Measurements from ENCODE around the gene ASF1A. TPM values are rescaled to one million over a fixed set of nuclear protein-coding genes. Genes with fewer than 3 reads are reported as not detected.

Gene ASF1A
- total RNA-seq, 2 experiments from 2014 or later = 30.3 to 31.4 TPM

DNA sequence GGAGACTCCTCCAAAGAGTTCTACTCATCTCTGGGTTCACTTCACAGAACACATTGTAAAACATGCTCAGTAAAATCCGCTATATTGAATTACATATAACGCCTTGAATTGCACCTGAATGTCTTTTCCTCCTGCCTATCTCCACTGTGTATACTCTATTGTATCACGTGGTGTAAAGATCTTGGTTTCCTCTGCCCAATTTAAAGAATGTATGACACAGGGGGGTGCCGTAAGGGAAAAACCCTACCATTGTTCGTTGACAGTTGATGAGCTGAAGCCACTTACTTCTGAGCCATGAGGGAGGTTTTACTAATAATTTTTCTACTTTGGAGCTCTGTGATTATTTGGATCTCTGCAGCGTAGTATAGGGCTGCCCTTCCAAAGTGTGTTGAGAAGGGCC is 6.0 kb downstream of the ASF1A start:
- Mint-ChIP-seq H3K27me3 (ENCODE audit: low read depth) (no peaks in the 10 kb centered on the region), H3K27ac (peak overlapping the region; percentile 29), H3K4me1 (ENCODE audit: low read depth) (peaks cover 74% of the 10 kb centered on the region), H3K4me3 (no peak overlapping the region), H3K36me3 (ENCODE audit: low read depth) (peaks cover 30% of the 10 kb centered on the region), H3K9me3 (no peaks in the 10 kb centered on the region)
- DNase-seq = peak; percentile 51
- intact Hi-C loops (cut with micrococcal nuclease) = no loop called here
- CTCF ChIA-PET = interaction anchor here (0.5 to 1.6 kb wide), 2 partner anchors 55 to 210 kb away, joined by 3 to 7 read pairs; no protein-coding TSS in a partner anchor

DNA sequence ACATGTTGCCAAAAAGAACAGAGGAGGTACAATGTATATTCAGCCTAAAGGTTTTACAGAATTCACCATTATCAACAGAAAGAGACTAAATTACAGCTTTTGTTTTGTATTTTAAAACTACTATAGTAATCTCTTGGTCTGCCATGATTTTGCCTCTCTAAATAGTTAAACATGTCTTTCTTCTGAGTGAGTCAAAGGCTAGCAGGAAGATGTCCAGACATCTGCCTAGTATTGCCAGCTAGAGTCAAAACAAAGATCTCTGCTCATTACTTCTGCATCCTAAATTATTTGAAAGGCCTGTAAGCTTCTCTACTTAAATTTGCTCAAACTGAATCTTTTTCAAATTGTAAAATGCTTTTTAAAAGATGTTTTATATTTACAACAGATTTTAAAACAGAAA is 8.8 kb downstream of the ASF1A start:
- intact Hi-C loops (cut with micrococcal nuclease) = no loop called here
- DNase-seq = no peak
- Mint-ChIP-seq H3K4me1 (ENCODE audit: low read depth) (peaks cover 83% of the 10 kb centered on the region), H3K4me3 (no peak overlapping the region), H3K36me3 (ENCODE audit: low read depth) (peaks cover 44% of the 10 kb centered on the region), H3K27me3 (ENCODE audit: low read depth) (no peaks in the 10 kb centered on the region), H3K27ac (peak overlapping the region; percentile 38), H3K9me3 (no peaks in the 10 kb centered on the region)
- CTCF ChIA-PET = interaction anchor here (1.1 kb wide), 1 partner anchor 297 kb away, joined by 3 read pairs; no protein-coding TSS in a partner anchor

- Mint-ChIP-seq H3K27ac (peak overlapping the region; percentile 38), H3K9me3 (no peaks in the 10 kb centered on the region), H3K4me3 (no peak overlapping the region), H3K4me1 (ENCODE audit: low read depth) (peaks cover 79% of the 10 kb centered on the region), H3K36me3 (ENCODE audit: low read depth) (peaks cover 45% of the 10 kb centered on the region), H3K27me3 (ENCODE audit: low read depth) (no peaks in the 10 kb centered on the region)
- intact Hi-C loops (cut with micrococcal nuclease) = no loop called here
- no peak for DNase-seq
- CTCF ChIA-PET = interaction anchor here (1.1 kb wide), 1 partner anchor 297 kb away, joined by 3 read pairs; no protein-coding TSS in a partner anchor
Measured at GRCh38 chr6:118903138-118903537, 9.2 kb downstream of the ASF1A start.

DNA sequence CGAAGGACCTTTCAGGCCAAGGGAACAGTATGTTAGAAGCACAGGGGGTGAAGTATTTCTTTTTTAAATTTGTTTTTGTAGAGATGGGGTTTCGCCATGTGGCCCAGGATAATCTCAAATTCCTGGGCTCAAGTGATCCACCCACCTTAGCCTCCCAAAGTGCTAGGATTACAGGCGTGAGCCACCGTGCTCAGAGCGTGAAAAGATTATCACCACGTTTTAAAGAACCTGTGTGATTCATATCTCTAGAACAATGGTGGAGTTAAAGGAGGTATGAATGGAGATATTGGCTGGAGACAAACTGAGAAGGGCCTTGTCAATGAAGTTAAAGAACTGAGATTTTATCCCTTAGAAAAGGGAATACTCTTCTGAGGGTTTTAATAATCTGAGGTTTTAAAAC is 9.7 kb downstream of the ASF1A start:
- Mint-ChIP-seq H3K27ac (no peak overlapping the region), H3K27me3 (ENCODE audit: low read depth) (no peaks in the 10 kb centered on the region), H3K4me3 (no peak overlapping the region), H3K36me3 (ENCODE audit: low read depth) (peaks cover 45% of the 10 kb centered on the region), H3K4me1 (ENCODE audit: low read depth) (peaks cover 77% of the 10 kb centered on the region), H3K9me3 (no peaks in the 10 kb centered on the region)
- no peak for DNase-seq
- intact Hi-C loops (cut with micrococcal nuclease) = no loop called here
- CTCF ChIA-PET = interaction anchor here (0.8 to 1.6 kb wide), 2 partner anchors 8 to 359 kb away, joined by 3 to 4 read pairs; no protein-coding TSS in a partner anchor

DNA sequence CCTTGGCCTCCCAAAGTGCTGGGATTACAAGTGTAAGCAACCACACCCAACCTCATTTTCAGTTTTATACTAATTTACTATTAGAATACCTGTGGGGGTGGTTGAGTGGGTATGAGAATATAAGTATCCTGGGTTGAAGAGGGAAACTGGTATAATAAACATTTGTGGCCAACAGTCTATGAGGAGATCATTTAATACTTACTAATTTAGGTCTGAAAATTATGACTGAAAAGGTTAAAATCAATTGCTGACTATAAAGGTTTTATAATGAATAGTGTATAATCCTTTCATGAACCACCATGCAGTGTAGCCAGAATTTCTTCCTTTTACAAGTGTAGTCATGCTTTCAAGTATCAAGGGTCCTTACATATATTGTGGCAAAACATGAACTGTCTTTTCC is 11.1 kb downstream of the ASF1A start:
- no peak overlapping the region for H3K4me3 Mint-ChIP-seq
- H3K4me1 Mint-ChIP-seq (ENCODE audit: low read depth) = peaks cover 64% of the 10 kb centered on the region
- H3K27ac Mint-ChIP-seq = no peak overlapping the region
- DNase-seq = no peak
- CTCF ChIA-PET = interaction anchor here (1.1 to 1.6 kb wide), 2 partner anchors 9 to 169 kb away, joined by 4 read pairs; no protein-coding TSS in a partner anchor
- no peaks in the 10 kb centered on the region for H3K9me3 Mint-ChIP-seq
- peaks cover 42% of the 10 kb centered on the region for H3K36me3 Mint-ChIP-seq (ENCODE audit: low read depth)
- intact Hi-C loops (cut with micrococcal nuclease) = no loop called here
- H3K27me3 Mint-ChIP-seq (ENCODE audit: low read depth) = no peaks in the 10 kb centered on the region

DNA sequence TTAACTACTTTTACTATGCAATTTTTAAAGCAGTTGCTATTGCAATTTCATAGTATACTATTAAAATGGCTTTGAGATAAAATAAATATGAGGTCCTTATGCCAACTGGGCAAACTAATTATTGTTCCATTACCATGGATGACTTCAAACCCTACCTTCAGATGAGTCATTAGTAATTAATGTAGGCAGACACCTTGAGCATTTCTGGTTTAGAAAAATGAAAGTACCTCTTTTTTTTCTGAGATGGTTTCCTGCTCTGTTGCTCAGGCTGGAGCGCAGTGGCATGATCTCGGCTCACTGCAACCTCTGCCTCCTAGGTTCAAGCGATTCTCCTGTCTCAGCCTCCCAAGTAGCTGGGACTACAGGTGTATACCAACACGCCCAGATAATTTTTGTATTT is 11.9 kb downstream of the ASF1A start:
- Mint-ChIP-seq H3K27me3 (ENCODE audit: low read depth) (no peaks in the 10 kb centered on the region), H3K27ac (peak overlapping the region; percentile 79), H3K9me3 (no peaks in the 10 kb centered on the region), H3K4me1 (ENCODE audit: low read depth) (peaks cover 56% of the 10 kb centered on the region), H3K36me3 (ENCODE audit: low read depth) (peaks cover 43% of the 10 kb centered on the region), H3K4me3 (no peak overlapping the region)
- intact Hi-C loops (cut with micrococcal nuclease) = no loop called here
- no peak for DNase-seq
- CTCF ChIA-PET = no interaction called here

GRCh38 chr6:118908441-118908840 is 14.5 kb downstream of the ASF1A start:
- Mint-ChIP-seq H3K9me3 (no peaks in the 10 kb centered on the region), H3K4me3 (no peak overlapping the region), H3K27ac (no peak overlapping the region), H3K27me3 (ENCODE audit: low read depth) (no peaks in the 10 kb centered on the region), H3K36me3 (ENCODE audit: low read depth) (peaks cover 36% of the 10 kb centered on the region), H3K4me1 (ENCODE audit: low read depth) (peaks cover 32% of the 10 kb centered on the region)
- intact Hi-C loops (cut with micrococcal nuclease) = no loop called here
- no peak for DNase-seq
- CTCF ChIA-PET = interaction anchor here (1.0 kb wide), 1 partner anchor 15 kb away, joined by 3 read pairs; no protein-coding TSS in a partner anchor

DNA sequence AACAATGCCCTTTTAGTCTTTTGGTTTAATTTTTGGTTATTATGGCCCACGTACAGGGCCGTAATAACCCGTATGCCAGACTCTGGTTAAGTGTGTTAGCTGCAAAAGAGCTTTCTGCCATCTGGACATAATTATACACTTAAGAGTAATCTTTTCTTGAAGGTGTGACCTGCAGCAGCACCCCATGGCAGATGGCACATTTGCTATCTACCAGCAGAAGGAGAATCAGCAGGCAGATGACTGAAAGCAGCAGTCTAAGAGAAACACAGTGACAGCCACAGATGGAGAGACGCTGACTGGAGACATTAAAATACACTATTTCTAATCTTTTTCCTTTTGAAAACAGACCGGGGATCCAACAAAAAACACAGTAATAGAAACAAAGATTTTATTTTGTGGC is 18.7 kb downstream of the ASF1A start:
- Mint-ChIP-seq H3K27ac (no peak overlapping the region), H3K9me3 (no peaks in the 10 kb centered on the region), H3K4me3 (no peak overlapping the region), H3K27me3 (ENCODE audit: low read depth) (no peaks in the 10 kb centered on the region), H3K36me3 (ENCODE audit: low read depth) (peaks cover 27% of the 10 kb centered on the region), H3K4me1 (ENCODE audit: low read depth) (peaks cover 6% of the 10 kb centered on the region)
- CTCF ChIA-PET = interaction anchor here (1.4 kb wide), 1 partner anchor 16 kb away, joined by 3 read pairs; no protein-coding TSS in a partner anchor
- no peak for DNase-seq
- intact Hi-C loops (cut with micrococcal nuclease) = no loop called here

DNA sequence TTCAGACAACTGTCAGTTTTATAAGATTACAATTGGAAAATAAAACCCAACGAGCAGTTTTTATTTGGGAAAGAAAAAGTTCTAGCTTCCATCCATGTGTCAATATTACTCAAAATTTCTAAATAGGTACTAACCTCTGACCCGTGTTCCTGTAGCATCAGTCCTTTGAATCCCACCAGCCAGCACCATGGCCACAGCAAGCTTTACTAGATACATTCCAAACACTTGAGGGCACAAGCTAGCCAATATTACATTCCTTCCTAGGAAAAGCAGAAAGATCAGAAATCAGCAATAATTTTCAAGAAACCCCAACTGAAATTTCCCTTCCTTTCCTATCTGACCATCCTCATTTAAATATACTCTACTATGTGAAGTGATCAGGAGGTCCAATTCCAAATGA is 19.2 kb downstream of the ASF1A start:
- no peak for DNase-seq
- Mint-ChIP-seq H3K36me3 (ENCODE audit: low read depth) (peaks cover 26% of the 10 kb centered on the region), H3K27me3 (ENCODE audit: low read depth) (no peaks in the 10 kb centered on the region), H3K4me1 (ENCODE audit: low read depth) (peaks cover 6% of the 10 kb centered on the region), H3K4me3 (no peak overlapping the region), H3K9me3 (no peaks in the 10 kb centered on the region), H3K27ac (no peak overlapping the region)
- CTCF ChIA-PET = interaction anchor here (1.4 kb wide), 1 partner anchor 16 kb away, joined by 3 read pairs; no protein-coding TSS in a partner anchor
- intact Hi-C loops (cut with micrococcal nuclease) = no loop called here

DNA sequence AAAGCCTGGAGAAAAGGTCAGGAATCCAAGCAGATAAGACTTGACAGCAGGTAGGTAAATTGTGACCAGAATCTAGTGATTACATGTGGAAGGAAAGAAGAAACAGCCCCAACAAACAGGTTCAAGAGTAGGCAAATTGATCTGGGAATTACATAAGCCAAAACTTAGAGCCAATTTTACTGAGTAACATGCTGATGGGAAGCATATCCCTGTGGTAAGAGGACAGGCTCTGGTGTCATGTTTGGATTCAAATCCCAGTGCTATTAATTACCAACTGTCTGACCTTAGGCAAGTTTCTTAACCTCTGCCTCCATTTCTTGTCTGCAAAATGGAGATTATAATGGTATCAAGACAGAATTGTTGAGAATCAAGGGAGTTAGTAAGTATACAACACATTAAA is 20.6 kb downstream of the ASF1A start:
- intact Hi-C loops (cut with micrococcal nuclease) = no loop called here
- H3K27ac Mint-ChIP-seq = peak overlapping the region; percentile 25
- DNase-seq = no peak
- CTCF ChIA-PET = no interaction called here
- peaks cover 23% of the 10 kb centered on the region for H3K36me3 Mint-ChIP-seq (ENCODE audit: low read depth)
- H3K27me3 Mint-ChIP-seq (ENCODE audit: low read depth) = no peaks in the 10 kb centered on the region
- H3K4me3 Mint-ChIP-seq = no peak overlapping the region
- peaks cover 6% of the 10 kb centered on the region for H3K4me1 Mint-ChIP-seq (ENCODE audit: low read depth)
- H3K9me3 Mint-ChIP-seq = no peaks in the 10 kb centered on the region

DNA sequence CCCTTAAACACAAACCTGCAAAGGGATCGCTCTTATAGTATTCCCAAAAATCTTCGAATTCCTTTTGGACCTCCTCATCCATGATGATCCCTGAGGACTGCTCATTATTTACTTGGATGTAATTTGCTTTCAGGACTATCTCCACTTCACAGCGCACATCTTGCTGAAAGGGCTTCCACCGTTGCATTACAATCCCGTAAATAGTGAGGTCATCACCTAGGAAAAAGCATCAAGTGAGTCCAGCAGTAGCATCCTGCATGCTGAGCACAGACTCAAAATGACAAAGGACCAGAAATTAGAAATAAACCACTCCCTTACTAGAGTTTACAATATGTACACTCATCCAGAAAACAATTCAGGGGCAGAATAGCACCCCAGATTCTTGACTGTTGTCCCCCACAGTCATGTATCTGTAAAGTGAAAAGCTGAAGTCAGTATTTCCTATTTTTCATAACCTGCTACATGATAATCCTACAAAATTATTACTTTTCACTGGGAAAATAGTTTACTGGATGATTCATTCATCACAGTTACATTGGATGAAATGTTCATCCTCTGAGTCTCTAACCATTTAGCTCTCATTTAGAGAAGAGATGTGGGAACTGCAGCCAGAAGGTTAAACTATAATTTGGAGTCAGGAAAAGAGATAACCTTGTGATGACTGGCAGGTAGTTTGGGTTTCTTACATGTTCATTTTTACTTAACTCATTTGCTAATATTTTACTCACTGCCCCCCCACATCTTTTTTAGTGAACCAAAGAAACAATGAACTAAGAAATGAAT is 23.8 kb downstream of the ASF1A start:
- no peaks in the 10 kb centered on the region for H3K27me3 Mint-ChIP-seq (ENCODE audit: low read depth)
- CTCF ChIA-PET = interaction anchor here (0.6 kb wide), 1 partner anchor 36 kb away, joined by 3 read pairs; no protein-coding TSS in a partner anchor
- H3K36me3 Mint-ChIP-seq (ENCODE audit: low read depth) = peaks cover 37% of the 10 kb centered on the region
- intact Hi-C loops (cut with micrococcal nuclease) = no loop called here
- DNase-seq = no peak
- peaks cover 6% of the 10 kb centered on the region for H3K4me1 Mint-ChIP-seq (ENCODE audit: low read depth)
- no peak overlapping the region for H3K4me3 Mint-ChIP-seq
- H3K27ac Mint-ChIP-seq = no peak overlapping the region
- no peaks in the 10 kb centered on the region for H3K9me3 Mint-ChIP-seq

GRCh38 chr6:118918329-118918725 is 24.4 kb downstream of the ASF1A start:
- no peaks in the 10 kb centered on the region for H3K27me3 Mint-ChIP-seq (ENCODE audit: low read depth)
- intact Hi-C loops (cut with micrococcal nuclease) = no loop called here
- CTCF ChIA-PET = no interaction called here
- H3K27ac Mint-ChIP-seq = no peak overlapping the region
- no peak for DNase-seq
- no peaks in the 10 kb centered on the region for H3K9me3 Mint-ChIP-seq
- H3K4me1 Mint-ChIP-seq (ENCODE audit: low read depth) = peaks cover 6% of the 10 kb centered on the region
- peaks cover 36% of the 10 kb centered on the region for H3K36me3 Mint-ChIP-seq (ENCODE audit: low read depth)
- H3K4me3 Mint-ChIP-seq = no peak overlapping the region

DNA sequence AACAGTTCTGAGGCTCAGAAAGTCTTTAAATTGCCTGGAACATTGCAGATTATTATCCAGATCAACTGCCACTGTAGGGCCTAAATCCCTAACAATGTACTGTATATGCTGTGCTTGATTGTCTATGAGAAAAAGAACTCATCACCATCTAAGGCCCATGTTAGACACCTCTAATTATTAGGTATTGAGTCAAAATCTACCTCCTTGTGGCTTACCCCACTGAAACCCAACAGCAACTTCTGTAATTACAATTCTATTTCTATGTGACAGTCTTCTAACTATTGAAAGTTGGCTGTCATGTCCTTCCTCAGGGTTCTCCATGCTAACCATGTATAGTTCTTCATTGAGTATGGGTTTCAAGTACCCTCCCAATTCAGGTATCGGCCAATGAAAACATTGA is 27.1 kb downstream of the ASF1A start:
- Mint-ChIP-seq H3K4me1 (ENCODE audit: low read depth) (no peaks in the 10 kb centered on the region), H3K27ac (no peak overlapping the region), H3K4me3 (no peak overlapping the region), H3K27me3 (ENCODE audit: low read depth) (no peaks in the 10 kb centered on the region), H3K9me3 (no peaks in the 10 kb centered on the region), H3K36me3 (ENCODE audit: low read depth) (peaks cover 33% of the 10 kb centered on the region)
- intact Hi-C loops (cut with micrococcal nuclease) = no loop called here
- DNase-seq = no peak
- CTCF ChIA-PET = no interaction called here
